ENCODE measurements around the gene ADPRH. TPM values are rescaled to one million over a fixed set of nuclear protein-coding genes. Genes with fewer than 3 reads are reported as not detected.
A peak's percentile ranks its signal among the peaks of the same experiment; 100 is the strongest.

Gene ADPRH
- total RNA-seq, 1 donor from 2014 or later = 26.5 TPM

- Histone ChIP-seq H3K36me3 (peaks cover 10% of the 10 kb centered on the region), H3K4me1 (peaks cover 22% of the 10 kb centered on the region), H3K9me3 (no peaks in the 10 kb centered on the region), H3K27me3 (no peaks in the 10 kb centered on the region), H3K27ac (no peak overlapping the region), H3K4me3 (no peak overlapping the region)
- no peak for TF ChIP-seq CTCF (IDR thresholded peaks at IDR 0.05)
- intact Hi-C loops (cut with DNase I) = no loop called here
- DNase-seq (no peak), ATAC-seq (no peak)
These were observed 6.7 kb downstream of the ADPRH start for GRCh38 chr3:119585856-119586570.

- Histone ChIP-seq H3K4me3 (no peak overlapping the region), H3K27me3 (no peaks in the 10 kb centered on the region), H3K27ac (no peak overlapping the region), H3K36me3 (peaks cover 10% of the 10 kb centered on the region), H3K4me1 (peaks cover 14% of the 10 kb centered on the region), H3K9me3 (no peaks in the 10 kb centered on the region)
- intact Hi-C loops (cut with DNase I) = no loop called here
- ATAC-seq = no peak
- DNase-seq = no peak
- no peak for TF ChIP-seq CTCF (IDR thresholded peaks at IDR 0.05)
These were observed 7.5 kb downstream of the ADPRH start for GRCh38 chr3:119586733-119587172.

DNA sequence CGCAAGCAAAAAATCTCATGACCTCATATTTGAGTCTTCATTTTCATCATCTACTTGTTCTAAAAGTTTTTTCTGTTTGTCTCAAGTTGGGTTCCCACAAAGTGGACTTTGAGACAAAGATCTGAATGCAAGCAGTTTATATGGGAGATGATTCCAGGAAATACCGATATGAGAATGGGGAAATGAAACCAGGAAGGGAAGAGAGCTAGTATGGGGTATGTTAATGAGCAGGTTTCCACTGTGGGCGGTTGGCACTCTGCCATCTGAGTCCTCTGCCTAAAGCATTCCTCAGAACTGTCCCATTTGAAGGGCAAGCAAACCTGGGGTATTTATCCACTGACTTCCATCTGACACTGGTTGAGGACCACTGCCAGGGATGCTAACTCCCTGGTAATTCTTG, 8.8 kb downstream of the ADPRH start:
- intact Hi-C loops (cut with DNase I) = no loop called here
- peak; percentile 83 for DNase-seq
- H3K27me3 ChIP-seq = no peaks in the 10 kb centered on the region
- ATAC-seq = peak; percentile 75
- H3K27ac ChIP-seq = peak overlapping the region; percentile 51
- peaks cover 10% of the 10 kb centered on the region for H3K36me3 ChIP-seq
- TF ChIP-seq CTCF (IDR thresholded peaks at IDR 0.05) = no peak
- H3K4me3 ChIP-seq = no peak overlapping the region
- peaks cover 13% of the 10 kb centered on the region for H3K4me1 ChIP-seq
- H3K9me3 ChIP-seq = no peaks in the 10 kb centered on the region

GRCh38 chr3:119589102-119589773, 9.9 kb downstream of the ADPRH start:
- H3K27me3 ChIP-seq = no peaks in the 10 kb centered on the region
- no peak for TF ChIP-seq CTCF (IDR thresholded peaks at IDR 0.05)
- peak; percentile 68 for ATAC-seq
- no peak overlapping the region for H3K4me3 ChIP-seq
- H3K27ac ChIP-seq = no peak overlapping the region
- peaks cover 13% of the 10 kb centered on the region for H3K4me1 ChIP-seq
- no peaks in the 10 kb centered on the region for H3K9me3 ChIP-seq
- DNase-seq = no peak
- peaks cover 10% of the 10 kb centered on the region for H3K36me3 ChIP-seq
- intact Hi-C loops (cut with DNase I) = no loop called here

- no peaks in the 10 kb centered on the region for H3K9me3 ChIP-seq
- no peak for DNase-seq
- peaks cover 13% of the 10 kb centered on the region for H3K4me1 ChIP-seq
- peaks cover 10% of the 10 kb centered on the region for H3K36me3 ChIP-seq
- H3K27ac ChIP-seq = no peak overlapping the region
- no peaks in the 10 kb centered on the region for H3K27me3 ChIP-seq
- intact Hi-C loops (cut with DNase I) = loop anchor here (10.0 kb wide), 1 partner anchor 84 kb away; the partner anchor contains the start of gene COX17
- TF ChIP-seq CTCF (IDR thresholded peaks at IDR 0.05) = no peak
- H3K4me3 ChIP-seq = no peak overlapping the region
- no peak for ATAC-seq
These were observed 11.4 kb downstream of the ADPRH start for GRCh38 chr3:119590706-119591105.

All from upper lobe of right lung (tissue), 1 donor.